ENCODE results near the gene KCNJ2.

DNA sequence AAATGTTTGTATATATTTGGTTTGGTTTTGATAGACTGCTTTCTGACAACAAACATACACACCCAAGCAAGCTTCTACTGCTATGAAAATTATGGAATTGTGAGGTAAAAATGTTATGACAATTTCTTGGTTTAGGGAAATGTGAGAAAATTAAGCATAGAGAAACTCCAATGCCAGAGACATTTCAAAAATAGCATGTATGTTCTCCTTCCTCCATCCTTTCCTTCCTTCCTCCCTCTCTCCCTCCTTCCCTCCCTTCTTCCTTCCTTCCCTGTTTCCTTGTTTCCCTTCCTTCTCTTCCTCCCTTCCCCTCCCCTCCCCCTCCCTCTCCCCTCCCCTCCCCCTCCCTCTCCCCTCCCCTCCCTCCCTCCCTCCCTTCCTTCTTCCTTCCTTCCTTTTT is 14.9 kb downstream of the KCNJ2 start:
- no peak for TF ChIP-seq TAF1 (IDR thresholded peaks at IDR 0.05; ENCODE audit: borderline replicate concordance, low read depth, low read length)
- TF ChIP-seq POLR2AphosphoS5 (IDR thresholded peaks at IDR 0.05; ENCODE audit: low read depth, low read length): no peak
- TF ChIP-seq POLR2A (IDR thresholded peaks at IDR 0.05; ENCODE audit: low read depth, low read length): no peak

Measured in GM12892 (cell line).